Liver (tissue), 9 donors: ENCODE data around the gene NKRF. TPM values are rescaled to one million over a fixed set of nuclear protein-coding genes. Genes with fewer than 3 reads are reported as not detected.
A peak's percentile ranks its signal among the peaks of the same experiment; 100 is the strongest.

ENCODE experiments used
- DNase-seq: peaks from one replicate; pipeline ENCODE4 v3.0.0-alpha.2; 2017; ENCODE audit warnings: low spot score
- H3K27ac ChIP-seq, 2 donors: one replicate each; pipeline ENCODE4 v1.7.0; 2013; ENCODE audit warnings: inconsistent platforms in 2 of 2, low read length in 2 of 2, control low read depth in 1 of 2, low read depth in 1 of 2, mild to moderate bottlenecking in 1 of 2
- H3K27me3 ChIP-seq, 4 donors: one replicate each; pipeline versions ENCODE4 v1.6.1 to v1.7.0; 2013; ENCODE audit warnings: low read length in 3 of 4, inconsistent platforms in 1 of 4, mild to moderate bottlenecking in 1 of 4, moderate library complexity in 1 of 4; ENCODE audit not compliant: control insufficient read depth in 4 of 4, insufficient read depth in 4 of 4
- H3K36me3 ChIP-seq, 4 donors: one replicate each; pipeline versions ENCODE4 v1.6.1 to v1.7.0; 2013; ENCODE audit warnings: low read length in 3 of 4, mild to moderate bottlenecking in 3 of 4, low read depth in 1 of 4, moderate library complexity in 1 of 4; ENCODE audit not compliant: control insufficient read depth in 4 of 4, insufficient read depth in 3 of 4
- H3K4me1 ChIP-seq, 4 donors: one replicate each; pipeline versions ENCODE4 v1.6.1 to v1.7.0; 2013; ENCODE audit warnings: low read length in 3 of 4, mild to moderate bottlenecking in 3 of 4, moderate library complexity in 1 of 4; ENCODE audit not compliant: control insufficient read depth in 4 of 4, insufficient read depth in 4 of 4
- H3K4me3 ChIP-seq, 3 donors: one replicate each; pipeline versions ENCODE4 v1.6.1 to v1.7.0; 2013; ENCODE audit warnings: low read length in 3 of 3, control low read depth in 1 of 3, low read depth in 1 of 3, mild to moderate bottlenecking in 1 of 3
- H3K9ac ChIP-seq, 2 donors: one replicate each; pipeline ENCODE4 v1.7.0; 2013; ENCODE audit warnings: low read length in 2 of 2, mild to moderate bottlenecking in 2 of 2, moderate library complexity in 2 of 2, control low read depth in 1 of 2, low read depth in 1 of 2
- H3K9me3 ChIP-seq, 4 donors: one replicate each; pipeline versions ENCODE4 v1.6.1 to v1.7.0; 2013; ENCODE audit warnings: low read length in 3 of 4; ENCODE audit not compliant: control insufficient read depth in 4 of 4
- ATF3 ChIP-seq: IDR thresholded peaks from 2 replicates; pipeline ENCODE4 v1.6.1; 2016; ENCODE audit warnings: antibody characterized with exemption
- CTCF ChIP-seq: fragments of 150-350 bp; IDR thresholded peaks from 2 replicates; pipeline ENCODE4 v1.5.1; 2017; ENCODE audit warnings: improper control_type of control experiment, low read depth, low read length; ENCODE audit not compliant: missing input control
- EGR1 ChIP-seq, 2 donors: IDR thresholded peaks; 2 replicates each; pipeline ENCODE4 v1.6.1; 2016 to 2018; ENCODE audit warnings: antibody characterized with exemption in 2 of 2, low read depth in 2 of 2
- FOXA1 ChIP-seq: IDR thresholded peaks from 2 replicates; pipeline ENCODE4 v1.6.1; 2016; ENCODE audit warnings: antibody characterized with exemption
- FOXA2 ChIP-seq: IDR thresholded peaks from 2 replicates; pipeline ENCODE4 v1.6.1; 2016; ENCODE audit warnings: antibody characterized with exemption
- GABPA ChIP-seq, 2 donors: IDR thresholded peaks in 1 of 2; conservative IDR thresholded peaks in 1 of 2; 2 replicates each; pipeline ENCODE4 v1.6.1; 2016; ENCODE audit warnings: antibody characterized with exemption in 2 of 2, mild to moderate bottlenecking in 1 of 2, moderate library complexity in 1 of 2
- HNF4A ChIP-seq, 2 donors: conservative IDR thresholded peaks; 2 replicates each; pipeline ENCODE4 v1.6.1; 2016; ENCODE audit warnings: antibody characterized with exemption in 2 of 2, mild to moderate bottlenecking in 2 of 2
- HNF4G ChIP-seq: IDR thresholded peaks from 2 replicates; pipeline ENCODE4 v1.6.1; 2016; ENCODE audit warnings: antibody characterized with exemption
- JUND ChIP-seq, 2 donors: IDR thresholded peaks; 2 replicates each; pipeline ENCODE4 v1.6.1; 2016; ENCODE audit warnings: antibody characterized with exemption in 2 of 2
- MAX ChIP-seq: IDR thresholded peaks from 2 replicates; pipeline ENCODE4 v1.6.1; 2016; ENCODE audit warnings: antibody characterized with exemption
- NR2F2 ChIP-seq: IDR thresholded peaks from 2 replicates; pipeline ENCODE4 v1.6.1; 2016; ENCODE audit warnings: antibody characterized with exemption
- RAD21 ChIP-seq, 2 donors: IDR thresholded peaks; 2 replicates each; pipeline ENCODE4 v1.6.1; 2016; ENCODE audit warnings: antibody characterized with exemption in 2 of 2, mild to moderate bottlenecking in 2 of 2
- REST ChIP-seq: IDR thresholded peaks from 2 replicates; pipeline ENCODE4 v1.6.1; 2016; ENCODE audit warnings: antibody characterized with exemption, mild to moderate bottlenecking
- RXRA ChIP-seq, 2 donors: IDR thresholded peaks; 2 replicates each; pipeline ENCODE4 v1.6.1; 2017 to 2018; ENCODE audit warnings: antibody characterized with exemption in 2 of 2, mild to moderate bottlenecking in 1 of 2
- SP1 ChIP-seq: IDR thresholded peaks from 2 replicates; pipeline ENCODE4 v1.6.1; 2018; ENCODE audit warnings: antibody characterized with exemption, mild to moderate bottlenecking
- TAF1 ChIP-seq: conservative IDR thresholded peaks from 2 replicates; pipeline ENCODE4 v1.6.1; 2016; ENCODE audit warnings: antibody characterized with exemption, mild to moderate bottlenecking
- YY1 ChIP-seq: IDR thresholded peaks from 2 replicates; pipeline ENCODE4 v1.6.1; 2016; ENCODE audit warnings: antibody characterized with exemption, mild to moderate bottlenecking
- ZBTB33 ChIP-seq: IDR thresholded peaks from 2 replicates; pipeline ENCODE4 v1.6.1; 2016; ENCODE audit warnings: antibody characterized with exemption
- WGBS: extraction: QIAGEN DNeasy Blood & Tissue Kit; methylation state at CpG from one replicate; pipeline ENCODE4 v1.1.7; 2013; 5-methylcytosine and 5-hydroxymethylcytosine counted together
- polyA plus RNA-seq, 2 donors: library from polyadenylated mRNA; stranded (reverse) in 1 of 2; unstranded in 1 of 2; fragments of 200-250 nt in 1 of 2; fragments of >200 nt in 1 of 2; fragmentation: Nextera tagmentation in 1 of 2; extraction: Ambion mirVana in 1 of 2; gene quantifications; one replicate each; pipeline versions ENCODE4 v1.2.1 to v1.2.3, GENCODE V29; 2013 to 2015
- total RNA-seq, 2 donors: library from RNA; depleted of rRNA; stranded (reverse); fragments of >200 nt; gene quantifications; one replicate each; pipeline ENCODE4 v1.2.3, GENCODE V29; 2014
- donor health status: healthy.
- donor health status: healthy.
- donor health status: healthy.
- donor health status: healthy.
- donor health status: healthy.

Gene NKRF
- total and polyA plus RNA-seq, 4 donors = 1.3 to 3.4 (median 3.0) TPM

- H3K4me1 ChIP-seq = peaks cover 0 to 2% (median 0%) of the 10 kb centered on the region in 4 donors
- DNase-seq = no peak
- no peak overlapping the region for H3K4me3 ChIP-seq
- no peak overlapping the region for H3K9ac ChIP-seq
- peak overlapping the region in 1 of 2 donors; percentile 6 for H3K27ac ChIP-seq
- H3K36me3 ChIP-seq = no peaks in the 10 kb centered on the region
- no peaks in the 10 kb centered on the region for H3K27me3 ChIP-seq
- WGBS = 77% methylated on average over 5 of the region's 5 CpGs
- H3K9me3 ChIP-seq = no peaks in the 10 kb centered on the region
- TF ChIP-seq NR2F2 = no peak
- no peak for TF ChIP-seq JUND (IDR thresholded peaks at IDR 0.05)
- TF ChIP-seq TAF1 = no peak
- no peak for TF ChIP-seq ZBTB33
- no peak for TF ChIP-seq EGR1 (IDR thresholded peaks at IDR 0.05; ENCODE audit: low read depth in 2 of 2)
- no peak for TF ChIP-seq SP1
- no peak for TF ChIP-seq CTCF
- TF ChIP-seq RXRA (IDR thresholded peaks at IDR 0.05) = no peak
- TF ChIP-seq GABPA (IDR thresholded peaks at IDR 0.05 in 1 of 2, conservative IDR thresholded peaks at IDR 0.05 in 1 of 2) = no peak
- TF ChIP-seq ATF3 = no peak
- TF ChIP-seq MAX = no peak
- no peak for TF ChIP-seq HNF4A (conservative IDR thresholded peaks at IDR 0.05)
- no peak for TF ChIP-seq REST
- TF ChIP-seq YY1 = no peak
- no peak for TF ChIP-seq FOXA1
- no peak for TF ChIP-seq FOXA2
- TF ChIP-seq HNF4G = no peak
- TF ChIP-seq RAD21 (IDR thresholded peaks at IDR 0.05) = no peak
These were observed 12.2 kb upstream of the NKRF start for GRCh38 chrX:119618439-119618838.
